Skeletal muscle satellite cell (primary cell): ENCODE results near the gene PIK3CD.
"Not testable (repeated sequence)": the region's sequence is repeated elsewhere in the genome, so short reads cannot be mapped to it uniquely, and the experiment has no call there.

Experiments
- H3K27me3 ChIP-seq: 2 replicates; pipeline ENCODE4 v1.7.0; 2013; ENCODE audit warnings: low read length; ENCODE audit not compliant: control insufficient read depth, insufficient read depth
- H3K36me3 ChIP-seq: 2 replicates; pipeline ENCODE4 v1.7.0; 2013; ENCODE audit warnings: mild to moderate bottlenecking, control low read depth, low read length; ENCODE audit not compliant: insufficient read depth
- H3K4me1 ChIP-seq: 2 replicates; pipeline ENCODE4 v1.7.0; 2013; ENCODE audit warnings: low read length; ENCODE audit not compliant: control insufficient read depth, insufficient read depth
- H3K4me2 ChIP-seq: 2 replicates; pipeline ENCODE4 v1.7.0; 2013; ENCODE audit warnings: mild to moderate bottlenecking, low read length
- H3K4me3 ChIP-seq: 2 replicates; pipeline ENCODE4 v1.7.0; 2013; ENCODE audit warnings: low read length
- H3K9ac ChIP-seq: 2 replicates; pipeline ENCODE4 v1.7.0; 2013; ENCODE audit warnings: mild to moderate bottlenecking, low read depth, low read length, moderate library complexity
- H3K9me3 ChIP-seq: replicated peaks from 2 replicates; pipeline ENCODE4 v1.7.0; 2013; ENCODE audit warnings: mild to moderate bottlenecking, control low read depth, low read length

Gene PIK3CD

GRCh38 chr1:9609998-9610397 lies 41.5 kb upstream of the PIK3CD start:
- H3K4me1 ChIP-seq, result no peaks in the 10 kb centered on the region
- peaks cover 33% of the 10 kb centered on the region for H3K36me3 ChIP-seq
- no peaks in the 10 kb centered on the region for H3K27me3 ChIP-seq
- no peak overlapping the region for H3K9ac ChIP-seq
- no peak overlapping the region for H3K4me3 ChIP-seq
- no peaks in the 10 kb centered on the region for H3K9me3 ChIP-seq
- no peak overlapping the region for H3K4me2 ChIP-seq

- Histone ChIP-seq H3K27me3 (no peaks in the 10 kb centered on the region), H3K9ac (no peak overlapping the region), H3K9me3 (no peaks in the 10 kb centered on the region), H3K4me3 (no peak overlapping the region), H3K4me2 (no peak overlapping the region), H3K36me3 (peaks cover 33% of the 10 kb centered on the region), H3K4me1 (no peaks in the 10 kb centered on the region)
Observed at GRCh38 chr1:9610548-9610947, 41.0 kb upstream of the PIK3CD start.

GRCh38 chr1:9611716-9612115 lies 39.8 kb upstream of the PIK3CD start:
- Histone ChIP-seq H3K27me3 (no peaks in the 10 kb centered on the region), H3K4me3 (no peak overlapping the region), H3K4me2 (no peak overlapping the region), H3K4me1 (no peaks in the 10 kb centered on the region), H3K9me3 (no peaks in the 10 kb centered on the region), H3K9ac (no peak overlapping the region), H3K36me3 (peaks cover 33% of the 10 kb centered on the region)

GRCh38 chr1:9612162-9612845 lies 39.2 kb upstream of the PIK3CD start:
- no peak overlapping the region for H3K9ac ChIP-seq
- H3K4me3 ChIP-seq, result no peak overlapping the region
- H3K9me3 ChIP-seq, result no peaks in the 10 kb centered on the region
- no peak overlapping the region for H3K4me2 ChIP-seq
- H3K36me3 ChIP-seq, result peaks cover 33% of the 10 kb centered on the region
- H3K4me1 ChIP-seq, result no peaks in the 10 kb centered on the region
- H3K27me3 ChIP-seq, result no peaks in the 10 kb centered on the region

GRCh38 chr1:9612871-9613624 lies 38.5 kb upstream of the PIK3CD start:
- Histone ChIP-seq H3K9ac (no peak overlapping the region), H3K4me2 (no peak overlapping the region), H3K4me1 (no peaks in the 10 kb centered on the region), H3K9me3 (no peaks in the 10 kb centered on the region), H3K27me3 (no peaks in the 10 kb centered on the region), H3K36me3 (peaks cover 31% of the 10 kb centered on the region), H3K4me3 (no peak overlapping the region)

- Histone ChIP-seq H3K9ac (no peak overlapping the region), H3K4me3 (no peak overlapping the region), H3K36me3 (peaks cover 31% of the 10 kb centered on the region), H3K9me3 (no peaks in the 10 kb centered on the region), H3K27me3 (peaks cover 1% of the 10 kb centered on the region), H3K4me2 (no peak overlapping the region), H3K4me1 (no peaks in the 10 kb centered on the region)
Observed at GRCh38 chr1:9613625-9614299, 37.8 kb upstream of the PIK3CD start.

GRCh38 chr1:9615316-9616063 lies 36.0 kb upstream of the PIK3CD start:
- Histone ChIP-seq H3K9ac (no peak overlapping the region), H3K4me3 (no peak overlapping the region), H3K4me2 (no peak overlapping the region), H3K27me3 (peaks cover 8% of the 10 kb centered on the region), H3K4me1 (no peaks in the 10 kb centered on the region), H3K9me3 (no peaks in the 10 kb centered on the region), H3K36me3 (peaks cover 24% of the 10 kb centered on the region)

- H3K36me3 ChIP-seq, result peaks cover under 1% of the 10 kb centered on the region
- H3K27me3 ChIP-seq, result peaks cover 8% of the 10 kb centered on the region
- H3K4me2 ChIP-seq, result no peak overlapping the region
- H3K9me3 ChIP-seq, result no peaks in the 10 kb centered on the region
- no peak overlapping the region for H3K4me3 ChIP-seq
- no peak overlapping the region for H3K9ac ChIP-seq
- H3K4me1 ChIP-seq, result no peaks in the 10 kb centered on the region
Observed at GRCh38 chr1:9618909-9619679, 32.4 kb upstream of the PIK3CD start.

- Histone ChIP-seq H3K9me3 (no peaks in the 10 kb centered on the region), H3K4me2 (no peak overlapping the region), H3K36me3 (no peaks in the 10 kb centered on the region), H3K27me3 (peaks cover 8% of the 10 kb centered on the region), H3K4me1 (no peaks in the 10 kb centered on the region), H3K9ac (no peak overlapping the region), H3K4me3 (no peak overlapping the region)
Observed at GRCh38 chr1:9621032-9621431, 30.5 kb upstream of the PIK3CD start.

GRCh38 chr1:9624081-9624480 lies 27.4 kb upstream of the PIK3CD start:
- Histone ChIP-seq H3K4me1 (peaks cover 4% of the 10 kb centered on the region), H3K36me3 (no peaks in the 10 kb centered on the region), H3K9ac (no peak overlapping the region), H3K4me3 (no peak overlapping the region), H3K27me3 (peaks cover 12% of the 10 kb centered on the region), H3K9me3 (no peaks in the 10 kb centered on the region), H3K4me2 (no peak overlapping the region)

- not testable (repeated sequence) for H3K9me3 ChIP-seq, H3K4me3 ChIP-seq, H3K4me1 ChIP-seq, H3K4me2 ChIP-seq, H3K9ac ChIP-seq, H3K27me3 ChIP-seq, H3K36me3 ChIP-seq
Observed at GRCh38 chr1:9625030-9625429, 26.5 kb upstream of the PIK3CD start.
